HCEC 1CT (cell line): ENCODE data around the gene GUK1.
A peak's percentile ranks its signal among the peaks of the same experiment; 100 is the strongest.

Experiments
- DNase-seq: peaks from one replicate; pipeline ENCODE4 v3.0.0-alpha.2; 2017

The GUK1 gene

GRCh38 chr1:228139406-228139930 lies 611 bp upstream of the GUK1 start:
- no peak for DNase-seq

- no peak for DNase-seq
Measured at GRCh38 chr1:228140724-228141225, 696 bp downstream of the GUK1 start.

- DNase-seq, result no peak
Measured at GRCh38 chr1:228141226-228142044, 1.4 kb downstream of the GUK1 start.

- DNase-seq, result no peak
Measured at GRCh38 chr1:228142155-228142691, 2.1 kb downstream of the GUK1 start.

GRCh38 chr1:228142701-228143136 lies 2.6 kb downstream of the GUK1 start:
- no peak for DNase-seq

- DNase-seq, result no peak
Measured at GRCh38 chr1:228143480-228144192, 3.6 kb downstream of the GUK1 start.

GRCh38 chr1:228144193-228144992 lies 4.3 kb downstream of the GUK1 start:
- no peak for DNase-seq

- no peak for DNase-seq
Measured at GRCh38 chr1:228144993-228145343, 4.9 kb downstream of the GUK1 start.

GRCh38 chr1:228145463-228146416 lies 5.7 kb downstream of the GUK1 start:
- DNase-seq, result no peak

GRCh38 chr1:228146417-228147150 lies 6.5 kb downstream of the GUK1 start:
- DNase-seq, result no peak

- DNase-seq, result no peak
Measured at GRCh38 chr1:228147151-228147693, 7.1 kb downstream of the GUK1 start.

- DNase-seq, result no peak
Measured at GRCh38 chr1:228147768-228148167, 7.7 kb downstream of the GUK1 start.

- no peak for DNase-seq
Measured at GRCh38 chr1:228148196-228148861, 8.2 kb downstream of the GUK1 start.

GRCh38 chr1:228148935-228149405 lies 8.9 kb downstream of the GUK1 start:
- DNase-seq, result no peak

- no peak for DNase-seq
Measured at GRCh38 chr1:228149406-228150119, 9.5 kb downstream of the GUK1 start, which contains the start of gene GJC2. GJC2 (plus strand) TSS chr1:228149930; CDS start chr1:228157759, 7,829 bp downstream.

GRCh38 chr1:228150120-228150460 lies 10.0 kb downstream of the GUK1 start:
- no peak for DNase-seq

- peak; percentile 18 for DNase-seq
Measured at GRCh38 chr1:228150461-228151179, 10.5 kb downstream of the GUK1 start.

GRCh38 chr1:228151180-228151925 lies 11.3 kb downstream of the GUK1 start:
- DNase-seq, result no peak
